ENCODE measurements around the gene ROBO2. TPM values are rescaled to one million over a fixed set of nuclear protein-coding genes. Genes with fewer than 3 reads are reported as not detected.
"Not testable (repeated sequence)": the region's sequence is repeated elsewhere in the genome, so short reads cannot be mapped to it uniquely, and the experiment has no call there.

ROBO2 gene
- total and polyA plus RNA-seq, 11 donors = 0.04 to 0.93 (median 0.06) TPM; not detected in 6

DNA sequence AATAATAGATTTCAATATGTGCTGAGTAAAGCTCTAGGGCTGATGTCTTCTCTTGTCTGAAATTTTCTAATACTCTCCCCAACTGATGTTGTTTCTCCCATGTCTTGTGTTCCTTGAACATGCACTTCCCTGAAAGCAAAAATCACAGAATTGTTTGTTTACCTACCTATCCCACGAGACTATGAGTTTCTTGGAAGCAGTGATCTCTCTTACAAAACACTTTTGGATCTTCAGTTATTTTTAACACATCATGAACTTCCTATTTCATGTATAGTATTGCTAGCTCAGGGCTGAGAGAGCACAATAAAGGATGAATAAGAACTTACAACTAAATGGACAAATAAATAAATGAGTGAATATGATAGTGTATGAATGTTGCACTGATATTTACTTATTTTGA lies 365.0 kb downstream of the ROBO2 start:
- 11 to 22% (median 15%) methylated on average over 1 of the region's 1 CpG for WGBS, 4 donors
- Histone ChIP-seq H3K27me3 (no peaks in the 10 kb centered on the region), H3K36me3 (no peaks in the 10 kb centered on the region), H3K4me1 (no peaks in the 10 kb centered on the region), H3K27ac (no peak overlapping the region), H3K9me3 (no peaks in the 10 kb centered on the region), H3K4me3 (no peak overlapping the region)
- intact Hi-C loops (cut with DNase I) = no loop called here
- no peak for DNase-seq
- ATAC-seq = no peak
- TF ChIP-seq, protein P1, sequence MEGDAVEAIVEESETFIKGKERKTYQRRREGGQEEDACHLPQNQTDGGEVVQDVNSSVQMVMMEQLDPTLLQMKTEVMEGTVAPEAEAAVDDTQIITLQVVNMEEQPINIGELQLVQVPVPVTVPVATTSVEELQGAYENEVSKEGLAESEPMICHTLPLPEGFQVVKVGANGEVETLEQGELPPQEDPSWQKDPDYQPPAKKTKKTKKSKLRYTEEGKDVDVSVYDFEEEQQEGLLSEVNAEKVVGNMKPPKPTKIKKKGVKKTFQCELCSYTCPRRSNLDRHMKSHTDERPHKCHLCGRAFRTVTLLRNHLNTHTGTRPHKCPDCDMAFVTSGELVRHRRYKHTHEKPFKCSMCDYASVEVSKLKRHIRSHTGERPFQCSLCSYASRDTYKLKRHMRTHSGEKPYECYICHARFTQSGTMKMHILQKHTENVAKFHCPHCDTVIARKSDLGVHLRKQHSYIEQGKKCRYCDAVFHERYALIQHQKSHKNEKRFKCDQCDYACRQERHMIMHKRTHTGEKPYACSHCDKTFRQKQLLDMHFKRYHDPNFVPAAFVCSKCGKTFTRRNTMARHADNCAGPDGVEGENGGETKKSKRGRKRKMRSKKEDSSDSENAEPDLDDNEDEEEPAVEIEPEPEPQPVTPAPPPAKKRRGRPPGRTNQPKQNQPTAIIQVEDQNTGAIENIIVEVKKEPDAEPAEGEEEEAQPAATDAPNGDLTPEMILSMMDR (IDR thresholded peaks at IDR 0.05) = no peak
- TF ChIP-seq POLR2A (IDR thresholded peaks at IDR 0.05) = no peak

DNA sequence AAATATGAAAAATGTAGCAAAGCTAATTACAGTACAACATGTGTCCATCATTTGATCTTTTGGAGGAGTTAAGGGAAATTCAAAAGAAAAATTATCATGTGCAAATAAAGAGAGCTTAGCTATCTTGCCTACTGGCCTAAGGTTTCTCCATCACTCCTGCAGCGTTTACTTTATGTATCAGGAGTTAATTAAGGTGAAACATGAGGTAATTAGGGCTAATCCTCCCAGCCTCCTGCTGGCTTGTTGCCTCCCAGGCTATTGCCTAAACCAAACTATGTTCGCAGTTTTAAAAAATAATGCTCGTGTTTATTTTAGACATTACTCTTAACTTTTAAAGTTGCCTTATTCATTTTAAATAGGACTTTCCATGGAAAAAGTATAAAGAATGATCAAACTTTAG lies 367.5 kb downstream of the ROBO2 start:
- 68 to 79% (median 72%) methylated on average over 3 of the region's 3 CpGs for WGBS, 4 donors
- no peak overlapping the region for H3K4me3 ChIP-seq
- intact Hi-C loops (cut with DNase I) = no loop called here
- no peak for TF ChIP-seq POLR2A (IDR thresholded peaks at IDR 0.05)
- TF ChIP-seq, protein P1 (IDR thresholded peaks at IDR 0.05) = no peak
- no peaks in the 10 kb centered on the region for H3K4me1 ChIP-seq
- no peak overlapping the region for H3K27ac ChIP-seq
- no peaks in the 10 kb centered on the region for H3K9me3 ChIP-seq
- DNase-seq (no peak), ATAC-seq (no peak)
- no peaks in the 10 kb centered on the region for H3K27me3 ChIP-seq
- no peaks in the 10 kb centered on the region for H3K36me3 ChIP-seq

DNA sequence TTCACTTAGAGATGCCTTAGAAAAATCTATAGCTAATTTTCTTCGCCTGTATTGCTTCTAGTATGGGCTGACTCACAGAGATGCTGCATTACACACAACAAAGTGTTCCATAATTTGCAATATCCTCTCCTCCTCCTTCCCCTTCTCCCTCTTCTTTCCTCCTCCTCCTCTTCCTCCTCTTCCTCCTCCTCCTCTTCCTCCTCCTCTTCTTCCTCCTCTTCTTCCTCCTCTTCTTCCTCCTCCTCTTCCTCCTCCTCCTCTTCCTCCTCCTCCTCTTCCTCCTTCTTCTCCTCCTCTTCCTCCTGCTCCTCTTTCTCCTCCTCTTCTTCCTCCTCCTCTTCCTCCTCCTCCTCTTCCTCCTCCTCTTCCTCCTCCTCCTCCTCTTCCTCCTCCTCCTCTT lies 370.4 kb downstream of the ROBO2 start:
- H3K9me3 ChIP-seq; H3K27ac ChIP-seq; H3K4me1 ChIP-seq; H3K36me3 ChIP-seq; DNase-seq; ATAC-seq; intact Hi-C loops (cut with DNase I); H3K27me3 ChIP-seq; H3K4me3 ChIP-seq: not testable (repeated sequence)
- WGBS, 4 donors = 42 to 88% (median 74%) methylated on average over 1 of the region's 1 CpG

DNA sequence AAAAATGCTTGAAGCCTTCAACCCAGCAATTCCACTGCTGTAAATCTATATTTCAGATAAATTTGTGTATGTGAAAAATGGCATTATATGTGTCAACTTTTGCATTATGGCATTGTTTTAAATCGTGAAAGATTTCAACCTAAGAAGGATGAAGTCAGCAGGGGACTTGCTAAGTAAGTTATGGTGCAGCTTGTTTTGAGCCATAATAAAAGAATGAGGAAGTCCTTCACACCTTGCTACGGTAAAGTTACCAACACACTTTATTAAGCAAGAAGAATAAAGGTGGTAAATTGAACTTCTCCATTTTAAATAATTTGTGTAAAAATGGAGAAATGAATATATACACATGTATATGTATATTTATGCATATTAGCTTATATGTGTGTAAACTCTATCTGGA lies 371.4 kb downstream of the ROBO2 start:
- peaks cover 0 to 3% (median 0%) of the 10 kb centered on the region in 12 donors for H3K9me3 ChIP-seq
- no peaks in the 10 kb centered on the region for H3K27me3 ChIP-seq
- no peak overlapping the region for H3K4me3 ChIP-seq
- H3K36me3 ChIP-seq = no peaks in the 10 kb centered on the region
- H3K4me1 ChIP-seq = no peaks in the 10 kb centered on the region
- intact Hi-C loops (cut with DNase I) = no loop called here
- no peak for ATAC-seq
- TF ChIP-seq POLR2A (IDR thresholded peaks at IDR 0.05) = no peak
- TF ChIP-seq, protein P1 (IDR thresholded peaks at IDR 0.05) = no peak
- no peak for DNase-seq
- 80 to 88% (median 83%) methylated on average over 2 of the region's 2 CpGs for WGBS, 4 donors
- no peak overlapping the region for H3K27ac ChIP-seq

DNA sequence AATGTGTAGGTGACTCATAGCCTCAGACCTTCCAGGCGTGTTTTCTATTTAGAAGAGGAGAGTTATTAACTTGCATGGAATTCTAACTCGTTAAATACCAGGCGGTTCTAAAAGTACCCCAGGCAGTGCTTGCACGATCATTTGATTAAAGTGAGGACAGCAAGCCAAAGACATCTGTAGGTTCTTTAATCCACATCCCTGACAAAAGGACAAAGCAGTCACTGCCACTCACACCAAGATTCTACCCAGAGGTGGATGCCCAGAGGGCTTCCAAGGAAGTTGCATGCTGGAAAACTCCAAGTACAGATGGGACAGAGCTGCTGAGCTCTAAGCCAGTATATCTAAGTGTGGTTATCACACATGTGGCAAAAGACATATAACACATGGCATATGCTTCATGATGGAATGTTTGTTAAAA lies 372.1 kb downstream of the ROBO2 start:
- Histone ChIP-seq H3K27ac (no peak overlapping the region), H3K36me3 (no peaks in the 10 kb centered on the region), H3K4me1 (no peaks in the 10 kb centered on the region), H3K4me3 (no peak overlapping the region), H3K27me3 (no peaks in the 10 kb centered on the region), H3K9me3 (peaks cover 0 to 3% (median 0%) of the 10 kb centered on the region in 12 donors)
- DNase-seq (no peak), ATAC-seq (no peak)
- WGBS, 4 donors = 70 to 75% (median 73%) methylated on average over 4 of the region's 4 CpGs
- TF ChIP-seq POLR2A (IDR thresholded peaks at IDR 0.05) = no peak
- TF ChIP-seq, protein P1 (IDR thresholded peaks at IDR 0.05) = no peak
- intact Hi-C loops (cut with DNase I) = no loop called here

Data from heart left ventricle (tissue), 16 donors.